Stimulated activated CD8-positive, alpha-beta memory T cell treated with anti-CD3 and anti-CD28 coated beads, Interleukin-15, amount 100 ng/mL, for 48 hours (primary cell): Measurements from ENCODE around the gene NEURL3.
A peak's percentile ranks its signal among the peaks of the same experiment; 100 is the strongest.

Experiments
- DNase-seq, 2 donors: peaks; one replicate each; pipeline ENCODE4 v3.0.0-alpha.2; 2020; ENCODE audit warnings: low read depth in 2 of 2

NEURL3 gene

GRCh38 chr2:96539215-96539920, 34.2 kb upstream of the NEURL3 start:
- DNase-seq: no peak

GRCh38 chr2:96538487-96539214, 33.5 kb upstream of the NEURL3 start:
- peak; percentile 79 to 87 for DNase-seq

GRCh38 chr2:96537734-96538486, 32.8 kb upstream of the NEURL3 start:
- no peak for DNase-seq

GRCh38 chr2:96537066-96537733, 32.0 kb upstream of the NEURL3 start:
- peak; percentile 82 to 89 for DNase-seq

- peak; percentile 90 to 93 for DNase-seq
Observed at GRCh38 chr2:96536445-96537065, 31.4 kb upstream of the NEURL3 start, which contains the start of gene ARID5A. TSS of gene ARID5A (plus strand) at chr2:96536752. CDS start at chr2:96536827, 75 bp downstream.

- no peak for DNase-seq
Observed at GRCh38 chr2:96535331-96535730, 30.2 kb upstream of the NEURL3 start.

- no peak for DNase-seq
Observed at GRCh38 chr2:96534701-96535181, 29.6 kb upstream of the NEURL3 start.

GRCh38 chr2:96534141-96534540, 29.0 kb upstream of the NEURL3 start:
- no peak for DNase-seq

- DNase-seq: no peak
Observed at GRCh38 chr2:96533292-96534073, 28.3 kb upstream of the NEURL3 start.

GRCh38 chr2:96532641-96533291, 27.6 kb upstream of the NEURL3 start:
- DNase-seq: no peak

GRCh38 chr2:96531872-96532505, 26.8 kb upstream of the NEURL3 start:
- DNase-seq: peak; percentile 77 to 80

GRCh38 chr2:96531366-96531765, 26.2 kb upstream of the NEURL3 start:
- no peak for DNase-seq

- DNase-seq: no peak
Observed at GRCh38 chr2:96530474-96531357, 25.6 kb upstream of the NEURL3 start.

- DNase-seq: no peak
Observed at GRCh38 chr2:96530144-96530430, 24.9 kb upstream of the NEURL3 start.

- DNase-seq: no peak
Observed at GRCh38 chr2:96529376-96530143, 24.4 kb upstream of the NEURL3 start.

- DNase-seq: no peak
Observed at GRCh38 chr2:96528700-96529375, 23.7 kb upstream of the NEURL3 start.

GRCh38 chr2:96528006-96528699, 23.0 kb upstream of the NEURL3 start:
- DNase-seq: peak; percentile 61 to 78
